OCI-LY1 (cell line): ENCODE measurements around the gene DHRS7.

Experiments
- EZH2 ChIP-seq: fragments of 200-600 bp; sonication (generic), shearing (Covaris generic); IDR thresholded peaks from 2 replicates; pipeline ENCODE4 v1.8.0; 2017; ENCODE audit warnings: borderline replicate concordance, mixed run types, mild to moderate bottlenecking, antibody characterized with exemption, low read length, moderate library complexity, mixed read lengths
- TF ChIP-seq, protein P1 (sequence below): fragments of 200-600 bp; sonication (generic), shearing (Covaris generic); IDR thresholded peaks from 2 replicates; pipeline ENCODE4 v1.5.1; 2017; ENCODE audit warnings: mild to moderate bottlenecking, antibody characterized with exemption, low read length, moderate library complexity, mixed read lengths

DNA sequence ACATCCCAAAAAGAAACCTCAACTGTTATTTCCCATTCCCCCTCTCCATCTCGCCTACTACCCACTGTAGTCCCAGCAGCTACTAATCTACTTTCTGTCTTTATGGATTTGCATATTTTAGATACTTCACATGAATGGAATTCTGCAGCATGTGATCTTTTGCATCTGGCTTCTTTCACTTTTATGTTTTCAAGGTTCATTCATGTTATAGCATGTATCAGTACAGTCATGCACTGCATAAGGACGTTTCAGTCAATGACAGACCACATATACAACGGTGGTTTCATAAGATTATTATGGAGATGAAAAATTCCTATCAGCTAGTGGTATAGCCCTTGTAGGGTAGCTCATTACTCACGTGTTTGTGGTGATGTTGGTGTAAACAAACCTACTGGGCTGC lies 49.0 kb downstream of the DHRS7 start:
- TF ChIP-seq, protein P1, sequence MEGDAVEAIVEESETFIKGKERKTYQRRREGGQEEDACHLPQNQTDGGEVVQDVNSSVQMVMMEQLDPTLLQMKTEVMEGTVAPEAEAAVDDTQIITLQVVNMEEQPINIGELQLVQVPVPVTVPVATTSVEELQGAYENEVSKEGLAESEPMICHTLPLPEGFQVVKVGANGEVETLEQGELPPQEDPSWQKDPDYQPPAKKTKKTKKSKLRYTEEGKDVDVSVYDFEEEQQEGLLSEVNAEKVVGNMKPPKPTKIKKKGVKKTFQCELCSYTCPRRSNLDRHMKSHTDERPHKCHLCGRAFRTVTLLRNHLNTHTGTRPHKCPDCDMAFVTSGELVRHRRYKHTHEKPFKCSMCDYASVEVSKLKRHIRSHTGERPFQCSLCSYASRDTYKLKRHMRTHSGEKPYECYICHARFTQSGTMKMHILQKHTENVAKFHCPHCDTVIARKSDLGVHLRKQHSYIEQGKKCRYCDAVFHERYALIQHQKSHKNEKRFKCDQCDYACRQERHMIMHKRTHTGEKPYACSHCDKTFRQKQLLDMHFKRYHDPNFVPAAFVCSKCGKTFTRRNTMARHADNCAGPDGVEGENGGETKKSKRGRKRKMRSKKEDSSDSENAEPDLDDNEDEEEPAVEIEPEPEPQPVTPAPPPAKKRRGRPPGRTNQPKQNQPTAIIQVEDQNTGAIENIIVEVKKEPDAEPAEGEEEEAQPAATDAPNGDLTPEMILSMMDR = no peak
- no peak for TF ChIP-seq EZH2
